Stimulated activated CD4-positive, alpha-beta T cell treated with anti-CD3 and anti-CD28 coated beads, Interleukin-4, amount 100 ng/mL, for 1 hour (primary cell): ENCODE measurements around the gene ZNF785.
"Not testable (repeated sequence)": the region's sequence is repeated elsewhere in the genome, so short reads cannot be mapped to it uniquely, and the experiment has no call there.

Source experiments
- DNase-seq: peaks from one replicate; pipeline ENCODE4 v3.0.0-alpha.2; 2020

The ZNF785 gene

DNA sequence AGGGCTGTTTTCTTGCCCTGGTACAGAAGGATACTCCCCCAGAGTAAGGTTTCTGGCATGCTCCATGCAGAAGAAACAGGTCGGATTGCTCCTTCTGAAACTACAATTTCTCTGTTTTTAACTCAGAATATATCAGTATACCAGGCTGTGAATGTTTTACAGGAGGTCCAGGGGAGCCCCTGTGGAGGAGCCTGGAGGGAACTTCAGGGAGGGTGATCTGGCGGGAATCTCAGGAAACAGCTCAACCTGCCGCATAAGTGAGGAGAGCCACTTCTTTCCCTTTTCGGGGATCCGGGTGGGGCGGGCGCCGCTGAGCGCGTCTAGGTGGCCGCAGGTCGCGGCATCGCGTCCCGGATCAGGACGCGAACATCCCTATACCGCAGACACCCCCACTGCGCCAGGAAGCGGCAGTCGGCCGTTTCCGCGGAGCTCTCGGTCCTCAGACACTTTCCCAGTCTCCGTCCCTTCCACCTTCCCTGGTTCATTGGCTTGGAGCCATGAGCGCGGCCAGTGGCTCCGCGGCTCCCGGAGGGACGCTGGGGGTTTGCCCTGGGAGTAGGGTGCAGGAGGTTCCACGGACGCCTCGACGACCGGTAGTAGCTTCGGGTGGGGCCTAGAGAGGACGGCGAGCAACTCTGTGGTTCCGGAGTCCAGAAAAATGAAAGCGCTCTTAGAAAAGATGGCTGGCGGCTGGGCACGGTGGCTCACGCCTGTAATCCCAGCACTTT is 24.2 kb downstream of the ZNF785 start:
- no peak for DNase-seq

DNA sequence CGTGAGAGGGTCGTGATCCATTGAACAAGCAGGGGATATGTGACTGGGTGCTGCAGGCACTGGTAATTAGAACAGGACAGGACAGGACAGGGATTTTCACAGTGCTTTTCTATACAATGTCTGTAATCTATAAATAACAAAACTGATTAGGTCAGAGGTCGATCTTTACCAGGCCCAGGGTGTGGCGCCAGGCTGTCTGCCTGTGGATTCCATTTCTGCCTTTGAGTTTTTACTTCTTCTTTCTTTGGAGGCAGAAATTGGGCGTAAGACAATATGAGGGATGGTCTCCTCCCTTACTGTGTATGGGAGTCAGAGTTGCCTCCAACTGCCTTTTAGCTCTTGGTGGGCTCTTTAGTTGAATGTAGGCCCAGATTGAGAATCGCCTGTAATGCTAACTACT is 25.8 kb downstream of the ZNF785 start:
- no peak for DNase-seq

DNA sequence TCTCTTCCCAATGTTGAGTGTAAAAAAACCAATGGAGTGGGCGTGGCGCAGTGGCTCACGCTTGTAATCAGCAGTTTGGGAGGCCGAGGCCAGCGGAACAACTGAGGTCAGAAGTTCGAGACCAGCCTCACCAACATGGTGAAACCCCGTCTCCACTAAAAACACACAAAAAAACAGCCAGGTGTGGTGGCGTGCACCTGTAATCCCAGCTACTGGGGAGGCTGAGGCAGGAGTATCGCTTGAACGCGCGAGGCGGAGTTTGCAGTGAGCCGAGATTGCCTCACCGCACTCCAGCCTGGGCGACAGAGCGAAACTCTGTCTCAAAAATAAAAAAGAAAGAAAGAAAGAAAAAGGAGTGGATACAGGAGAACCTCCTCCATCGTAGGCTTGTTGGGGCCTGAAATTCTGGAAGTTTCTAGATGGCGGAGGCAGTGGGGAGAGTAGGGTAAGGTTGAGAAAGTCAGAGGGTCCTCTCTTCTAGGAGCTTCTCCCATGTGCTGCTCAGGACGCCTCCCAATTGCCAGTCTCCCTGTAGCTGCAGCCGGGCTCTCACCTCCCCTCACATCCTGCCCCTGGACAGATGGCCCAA is 26.6 kb downstream of the ZNF785 start:
- DNase-seq = no peak

DNA sequence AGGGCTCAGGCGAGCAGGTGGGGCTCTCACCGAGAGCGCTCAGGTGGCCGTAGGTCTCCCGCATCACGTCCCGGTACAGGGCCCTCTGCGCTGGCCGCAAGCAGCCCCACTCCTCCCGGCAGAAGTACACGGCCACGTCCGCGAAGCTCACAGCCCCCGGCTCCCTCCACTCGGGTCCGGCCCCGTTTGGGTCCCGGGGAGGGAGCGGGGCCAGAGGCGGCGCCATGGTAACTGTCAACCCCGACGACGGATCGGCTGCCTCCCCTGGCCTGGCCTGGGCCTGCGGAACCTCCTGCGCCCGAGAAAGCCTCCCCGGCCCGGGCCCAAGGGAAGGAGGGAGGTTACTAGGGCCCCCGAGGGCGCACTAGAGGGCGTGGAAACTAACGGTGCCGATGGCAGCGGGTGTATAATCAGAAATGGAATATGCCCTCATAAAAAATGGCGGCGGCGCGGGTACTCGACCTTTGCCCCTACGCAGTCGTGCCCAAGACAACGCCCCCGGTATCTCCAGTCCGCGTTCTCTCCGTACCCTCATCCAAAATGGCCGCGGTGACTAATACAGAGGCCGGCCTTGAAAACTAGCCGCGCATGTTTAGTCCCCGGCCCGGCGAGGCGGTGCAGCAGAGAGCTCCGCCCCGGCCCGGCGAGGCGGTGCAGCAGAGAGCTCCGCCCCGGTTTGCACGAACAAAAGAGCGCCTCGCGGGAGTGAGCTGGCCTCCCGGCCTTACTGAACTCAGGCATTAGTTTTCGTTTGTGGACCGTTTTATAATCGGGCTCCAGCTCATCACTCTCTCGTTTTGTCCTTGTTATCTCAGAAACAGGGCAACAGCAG is 27.3 kb downstream of the ZNF785 start, which contains the start of gene ZNF764:
Gene ZNF764 (minus strand): TSS at position 418 of the 832 bp plus-strand sequence. CDS start 192 bp downstream, at position 226.
- DNase-seq = peak; percentile 94

DNA sequence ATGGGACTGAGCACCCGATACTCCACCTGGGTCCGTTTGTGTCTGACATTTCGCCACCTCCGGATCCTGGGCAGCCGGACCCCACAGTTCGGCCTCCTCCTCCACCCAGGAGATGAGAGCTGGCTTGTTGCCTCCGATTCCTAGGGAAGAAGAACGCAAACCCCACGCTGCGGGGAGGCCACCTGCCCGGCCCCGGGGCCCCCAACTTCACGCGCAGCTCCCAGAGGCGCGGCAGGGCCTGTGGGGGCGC is 27.9 kb downstream of the ZNF785 start:
- no peak for DNase-seq

DNA sequence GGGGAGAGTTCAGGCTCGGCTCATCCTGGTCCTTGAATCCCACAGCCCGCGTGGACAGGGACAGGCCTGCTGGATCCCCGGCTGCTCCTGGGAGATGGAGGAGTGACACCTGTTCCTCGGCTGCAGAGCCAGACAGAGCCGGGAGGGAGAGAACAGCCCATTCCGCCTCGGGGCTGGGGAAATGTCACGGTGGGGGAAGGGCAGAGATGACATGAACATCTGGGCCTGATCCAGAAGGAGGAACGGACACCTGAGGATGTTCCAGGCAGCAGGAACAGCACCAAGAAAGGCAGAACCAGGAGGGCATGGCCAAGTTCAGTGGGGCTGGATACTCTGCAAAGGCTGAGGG is 29.4 kb downstream of the ZNF785 start:
- DNase-seq = no peak

DNA sequence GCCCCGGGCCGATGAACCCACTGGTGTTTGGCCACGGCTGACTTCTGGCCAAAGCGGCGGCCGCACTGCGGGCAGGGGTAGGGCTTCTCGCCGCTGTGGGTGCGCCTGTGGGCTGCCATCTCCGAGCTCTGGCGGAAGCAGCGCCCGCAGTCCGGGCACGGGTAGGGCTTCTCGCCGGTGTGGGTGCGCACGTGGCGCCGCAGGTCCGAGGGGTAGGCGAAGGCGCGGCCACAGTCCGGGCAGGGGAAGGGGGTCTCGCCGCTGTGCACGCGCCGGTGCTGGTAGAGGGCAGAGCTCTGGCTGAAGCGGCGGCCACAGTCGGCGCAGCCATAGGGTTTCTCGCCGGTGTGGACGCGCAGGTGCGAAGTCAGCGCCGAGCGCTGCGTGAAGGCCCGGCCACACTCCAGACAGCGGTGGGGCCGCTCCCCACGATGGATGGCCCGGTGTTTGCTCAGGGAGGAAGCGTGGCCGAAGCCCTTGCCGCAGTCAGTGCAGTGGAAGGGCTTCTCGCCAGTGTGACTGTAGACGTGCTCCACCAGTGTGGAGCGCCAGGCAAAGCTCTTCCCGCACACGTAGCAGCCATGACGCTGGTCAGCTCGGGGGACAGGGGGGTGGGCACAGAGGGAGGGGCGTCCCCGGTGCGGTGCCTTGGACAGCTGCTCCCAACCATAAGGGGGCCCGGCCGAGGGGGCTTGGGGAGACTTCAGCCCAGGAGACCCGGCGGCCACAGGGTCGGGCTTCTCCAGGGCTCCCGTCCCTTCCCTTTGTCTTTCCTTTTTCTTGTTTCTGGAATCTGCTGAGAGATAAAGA is 30.0 kb downstream of the ZNF785 start:
- no peak for DNase-seq

DNA sequence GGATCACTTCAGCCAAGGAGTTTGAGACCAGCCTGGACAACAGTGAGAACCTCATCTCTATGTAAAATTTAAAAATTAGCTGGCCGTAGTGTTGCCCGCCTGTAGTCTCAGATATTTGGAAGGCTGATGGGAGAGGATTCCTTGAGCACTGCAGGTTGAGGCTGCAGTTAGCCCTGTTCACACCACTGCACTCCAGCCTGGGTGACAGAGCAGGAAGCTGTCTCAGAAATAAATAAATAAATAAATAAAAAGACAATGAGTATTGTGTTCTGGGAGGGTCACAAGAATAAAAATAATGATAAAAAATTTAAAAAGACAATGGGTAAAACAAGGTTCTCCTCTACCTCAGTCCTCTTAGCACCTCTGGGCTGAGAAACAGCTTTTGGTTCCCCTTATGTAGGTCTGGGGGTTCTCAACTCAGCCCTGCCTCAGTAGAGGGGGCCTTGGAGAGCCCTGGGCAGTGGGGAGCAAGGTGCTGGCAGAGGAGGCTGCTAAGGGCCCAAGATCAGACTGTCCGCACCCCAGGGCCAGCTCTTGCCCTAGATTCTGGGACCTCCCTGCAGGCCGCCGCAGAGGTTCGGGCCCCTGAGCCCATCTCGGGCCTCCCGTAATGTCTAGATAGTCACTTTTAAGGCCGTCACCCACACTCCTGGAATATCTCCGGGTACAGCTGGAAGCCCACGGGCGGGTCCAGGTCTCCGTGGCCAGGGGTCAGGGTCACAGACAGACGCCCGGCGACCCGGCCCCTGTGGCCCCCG is 30.8 kb downstream of the ZNF785 start:
- DNase-seq = no peak

DNA sequence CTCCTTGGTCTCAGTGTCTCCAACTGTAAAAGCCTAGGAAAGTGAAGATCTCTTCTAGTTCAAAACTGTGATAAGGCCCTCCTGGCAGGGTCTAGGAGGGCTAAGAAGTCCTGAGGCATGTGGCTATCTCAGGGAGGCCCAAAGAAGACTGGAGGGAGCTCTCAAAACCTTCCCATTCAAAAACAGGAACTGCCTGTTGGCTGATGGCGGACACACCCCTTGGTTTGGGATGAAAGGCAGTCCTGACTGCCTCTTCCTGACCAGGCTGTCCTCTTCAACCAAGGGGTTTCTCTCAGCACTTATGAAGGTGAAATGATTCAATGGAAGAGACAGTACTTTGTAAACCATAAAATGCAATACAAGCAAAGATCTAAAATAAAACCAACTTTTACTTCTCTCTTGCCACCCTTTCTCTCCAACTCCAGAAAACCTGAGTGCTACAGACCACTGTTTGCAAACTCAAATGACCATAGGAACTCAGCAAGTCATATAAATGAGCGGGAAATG is 32.1 kb downstream of the ZNF785 start:
- DNase-seq = no peak

DNA sequence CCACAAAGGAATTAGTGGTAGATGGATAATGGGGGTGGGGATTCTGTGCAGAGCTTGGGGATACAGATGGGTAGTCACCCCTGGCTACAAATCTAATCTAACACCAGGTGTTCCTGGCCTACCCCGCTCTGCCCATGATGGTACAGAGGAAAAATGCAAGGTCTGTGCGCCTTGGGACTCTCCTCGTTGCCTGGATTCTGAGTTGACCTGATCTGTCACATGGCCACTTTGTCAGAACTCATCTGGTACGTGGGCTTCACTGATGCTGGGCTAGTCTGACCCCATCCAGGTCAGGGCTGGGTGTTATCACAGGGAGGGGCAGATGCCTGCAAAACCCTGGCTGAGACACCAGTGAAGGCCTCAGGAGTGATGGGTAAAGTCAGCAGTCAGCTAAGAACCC is 32.5 kb downstream of the ZNF785 start:
- DNase-seq = no peak

DNA sequence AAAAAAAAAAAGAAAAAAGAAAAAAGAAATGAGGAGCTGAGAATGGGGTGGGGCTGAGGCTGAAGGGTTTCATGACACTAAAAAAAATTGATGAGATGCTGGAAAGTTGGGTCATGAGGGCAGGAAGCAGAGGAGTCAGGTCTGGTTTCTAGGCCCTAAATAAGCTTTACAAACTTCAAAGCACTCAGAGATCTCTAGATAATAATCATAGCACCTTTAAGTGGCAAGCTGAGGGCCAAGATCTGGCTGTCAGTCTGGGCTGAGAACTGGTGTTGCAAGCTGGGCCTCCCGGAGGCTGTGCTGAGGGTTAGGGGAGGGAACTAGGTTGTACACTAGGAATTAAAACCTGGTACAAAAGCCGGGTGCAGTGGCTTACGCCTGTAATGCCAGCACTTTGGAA is 33.7 kb downstream of the ZNF785 start:
- DNase-seq = peak; percentile 56

DNA sequence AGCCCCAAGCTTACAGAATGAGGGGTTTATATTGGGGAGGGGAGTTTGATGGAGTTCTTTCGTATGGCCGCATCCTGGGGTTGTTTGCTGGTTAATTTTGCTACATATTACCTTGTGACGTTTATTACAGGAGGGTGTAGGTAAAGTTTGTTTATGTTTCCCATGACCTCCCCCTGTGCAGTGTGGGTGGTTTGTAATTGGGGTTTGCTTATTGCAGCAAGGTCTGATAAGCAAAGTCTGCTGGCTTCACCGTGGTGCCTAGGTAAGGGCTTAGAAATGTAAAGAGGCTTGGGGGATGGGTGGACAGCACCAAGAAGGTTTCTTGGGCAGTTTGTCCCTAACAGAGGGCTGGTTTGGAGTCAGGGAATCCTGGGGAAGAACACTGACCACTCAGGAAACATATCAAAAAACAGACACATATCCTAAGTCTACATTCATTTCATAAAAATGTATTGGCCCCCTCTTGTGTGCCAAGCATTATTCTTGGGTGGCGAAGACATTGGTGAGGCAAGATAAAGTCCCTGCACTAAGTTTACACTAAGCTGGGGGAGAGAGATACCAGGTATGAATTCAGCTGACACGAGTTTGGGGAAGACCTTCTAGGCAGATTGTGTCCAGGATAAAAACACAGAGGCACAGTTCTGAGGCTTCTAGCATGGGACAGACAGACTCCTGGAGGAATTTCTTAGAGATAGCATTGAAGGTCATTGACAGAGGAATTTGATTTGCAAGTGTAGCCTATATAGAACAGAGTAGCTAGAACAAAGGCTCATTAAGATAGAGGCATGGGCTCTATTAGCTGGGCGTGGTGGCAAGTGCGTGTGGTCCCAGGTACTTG is 36.9 kb downstream of the ZNF785 start:
- no peak for DNase-seq

DNA sequence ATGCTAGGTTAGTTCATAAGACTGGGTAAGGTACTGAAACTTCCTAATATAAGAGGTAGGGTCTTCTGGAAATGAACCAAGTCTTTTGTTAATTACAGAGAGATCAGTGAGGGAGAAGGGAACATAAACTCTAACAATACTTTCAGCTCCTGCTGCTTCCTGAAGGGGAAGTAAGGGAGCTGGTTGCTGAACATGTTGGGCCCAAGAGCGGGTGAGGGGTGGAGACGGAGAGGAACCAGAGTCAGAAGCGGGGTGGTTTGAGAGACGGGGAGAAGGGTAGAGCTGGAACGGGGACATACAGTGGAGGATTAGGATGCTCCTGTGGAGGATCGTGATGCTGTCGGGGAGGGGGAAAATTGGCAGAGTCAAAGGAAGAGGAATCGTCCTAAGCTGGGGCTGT is 39.4 kb downstream of the ZNF785 start:
- DNase-seq = no peak

DNA sequence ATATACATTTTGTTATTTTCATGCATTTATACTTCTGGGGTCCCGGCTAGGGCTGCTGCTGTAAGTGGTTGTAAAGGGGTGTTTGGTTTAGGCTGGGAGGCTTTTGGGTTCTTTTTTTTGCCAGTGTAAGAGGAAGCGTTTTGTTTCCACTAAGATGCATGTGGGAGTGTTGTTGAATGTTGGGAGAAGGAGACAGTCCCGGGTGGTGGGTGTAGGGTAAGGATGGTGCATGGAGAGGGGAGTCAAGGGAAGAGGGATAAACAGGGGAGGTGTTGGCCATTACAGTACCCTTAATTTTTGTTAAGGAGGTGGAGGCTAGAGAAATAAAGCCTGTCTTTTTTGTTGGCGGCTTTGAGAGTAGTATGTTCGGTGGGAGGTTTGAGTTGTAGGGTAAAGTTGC is 42.4 kb downstream of the ZNF785 start:
- no peak for DNase-seq

DNA sequence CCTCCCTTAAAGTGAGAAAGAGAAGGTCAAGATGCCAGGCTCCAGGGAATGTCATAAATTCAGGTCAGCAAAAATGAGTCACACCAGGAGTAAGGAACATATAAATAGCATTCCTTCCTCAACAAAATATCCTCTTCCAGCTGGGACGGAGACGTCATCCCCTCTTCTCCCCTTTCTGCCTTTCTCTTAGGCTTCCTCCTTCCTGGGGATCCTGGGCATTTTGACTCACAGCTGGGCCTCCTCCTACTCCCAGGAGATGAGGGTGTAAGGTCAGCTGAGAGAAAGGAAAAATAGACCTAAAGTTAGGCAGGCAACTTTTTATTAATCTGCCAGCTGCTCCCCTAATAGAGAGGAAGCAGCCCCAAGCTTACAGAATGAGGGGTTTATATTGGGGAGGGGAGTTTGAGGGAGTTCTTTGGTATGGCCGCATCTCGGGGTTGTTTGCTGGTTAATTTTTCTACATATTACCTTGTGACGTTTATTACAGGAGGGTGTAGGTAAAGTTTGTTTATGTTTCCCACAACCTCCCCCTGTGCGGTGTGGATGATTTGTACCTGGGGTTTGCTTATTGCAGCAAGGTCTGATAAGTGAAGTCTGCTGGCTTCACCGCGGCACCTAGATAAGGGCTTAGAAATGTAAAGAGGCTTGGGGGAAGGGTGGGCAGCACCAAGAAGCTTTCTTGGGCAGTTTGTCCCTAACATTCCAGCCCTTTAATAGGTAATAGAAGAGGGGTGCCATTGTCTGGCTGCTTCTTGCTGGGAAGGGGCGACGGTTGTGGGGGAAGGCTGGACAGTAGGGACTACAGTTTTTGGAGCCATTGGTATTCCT is 43.8 kb downstream of the ZNF785 start:
- DNase-seq = no peak

DNA sequence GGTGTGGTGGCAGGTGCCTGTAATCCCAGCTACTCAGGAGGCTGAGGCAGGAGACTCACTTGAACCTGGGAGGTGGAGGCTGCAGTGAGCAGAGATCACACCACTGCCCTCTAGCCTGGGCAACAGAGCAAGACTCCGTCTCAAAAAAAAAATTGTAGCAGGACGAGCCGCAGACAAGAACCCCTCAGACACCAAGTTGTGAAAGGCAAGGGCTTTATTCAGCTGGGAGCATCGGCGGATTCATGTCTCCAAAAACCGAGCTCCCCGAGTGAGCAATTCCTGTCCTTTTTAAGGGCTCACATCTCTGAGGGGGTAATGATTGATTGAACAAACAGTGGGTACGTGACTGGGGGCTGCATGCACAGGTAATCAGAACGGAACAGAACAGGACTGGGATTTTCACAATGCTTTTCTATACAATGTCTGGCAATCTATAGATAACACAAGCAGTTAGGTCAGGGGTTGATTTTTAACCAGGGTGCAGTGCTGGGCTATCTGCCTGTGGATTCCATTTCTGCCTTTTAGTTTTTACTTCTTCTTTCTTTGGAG is 44.5 kb downstream of the ZNF785 start:
- not testable (repeated sequence) for DNase-seq

DNA sequence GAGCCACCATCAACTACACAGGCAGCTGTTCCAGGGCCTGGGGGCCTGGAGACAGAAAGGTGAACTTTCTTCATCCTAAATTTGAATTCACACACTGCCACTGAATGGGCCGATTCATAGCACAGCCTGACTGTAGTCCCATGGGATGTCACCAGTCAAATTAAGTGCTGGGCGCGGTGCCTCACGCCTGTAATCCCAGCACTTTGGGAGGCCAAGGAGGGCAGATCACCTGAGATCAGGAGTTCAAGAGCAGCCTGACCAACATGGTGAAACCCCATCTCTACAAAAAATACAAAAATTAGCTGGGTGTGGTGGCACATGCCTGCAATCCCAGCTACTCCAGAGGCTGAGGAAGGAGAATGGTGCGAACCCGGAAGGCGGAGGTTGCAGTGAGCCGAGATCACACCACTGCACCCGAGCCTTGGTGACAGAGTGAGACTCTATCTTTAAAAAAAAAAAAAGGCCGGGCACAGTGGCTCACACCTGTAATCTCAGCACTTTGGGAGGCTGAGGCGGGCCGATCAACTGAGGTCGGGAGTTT is 45.4 kb downstream of the ZNF785 start:
- DNase-seq = not testable (repeated sequence)

DNA sequence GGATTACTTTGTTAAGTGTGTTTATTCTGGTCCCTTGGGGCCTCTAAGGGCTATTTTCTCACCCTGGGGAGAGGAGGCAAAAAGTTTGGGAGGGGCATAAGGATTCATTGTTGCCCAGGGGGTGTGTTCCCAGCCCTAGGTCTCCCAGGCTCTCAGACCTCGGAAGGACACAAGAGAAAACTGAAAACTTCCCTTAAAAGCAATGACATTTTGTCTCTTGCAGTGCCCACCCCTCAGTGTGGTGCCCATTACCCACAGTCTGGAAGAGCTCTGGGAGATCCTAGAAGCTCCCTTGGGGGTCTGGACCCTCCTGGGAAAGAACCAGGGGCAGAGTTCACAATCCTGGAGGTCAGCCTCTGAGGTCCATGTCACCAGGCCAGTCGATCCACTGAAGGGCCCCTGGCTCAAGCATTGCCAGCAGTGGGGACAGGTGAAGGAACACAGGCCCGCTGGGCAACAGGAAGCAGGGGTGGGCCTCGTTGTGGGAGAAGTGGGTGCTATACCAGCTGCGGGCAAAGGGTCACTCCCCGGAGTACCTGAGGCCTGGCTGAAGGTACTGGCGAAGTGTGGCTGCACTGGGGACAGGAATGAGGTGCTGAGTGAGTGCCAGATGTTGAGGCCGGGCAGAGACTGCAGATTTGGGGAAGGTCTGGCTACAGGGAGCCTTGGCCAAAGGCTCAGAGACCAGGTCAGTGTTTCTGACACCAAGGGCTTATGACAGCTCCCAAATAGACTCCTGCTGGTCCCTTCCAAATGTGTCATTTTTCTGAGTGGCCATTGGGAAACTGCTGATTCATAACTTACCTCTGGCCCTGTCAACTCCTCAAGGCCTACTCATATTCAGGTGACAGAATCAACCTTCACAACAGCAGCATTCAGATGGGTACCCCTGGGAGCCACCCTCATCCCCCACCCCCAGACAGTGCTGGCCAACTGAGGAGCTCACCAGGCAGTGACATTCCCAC is 46.2 kb downstream of the ZNF785 start:
- no peak for DNase-seq
